Esophagus muscularis mucosa (tissue), 4 donors: ENCODE data around the gene SEC22A. TPM values are rescaled to one million over a fixed set of nuclear protein-coding genes. Genes with fewer than 3 reads are reported as not detected.

ENCODE experiments used
- DNase-seq: peaks from one replicate; pipeline ENCODE4 v3.0.0-alpha.2; 2017; ENCODE audit errors: extremely low spot score
- H3K27ac ChIP-seq, 4 donors: fragments of 200-600 bp; sonication (generic); replicated peaks in 1 of 4; 1 replicate in 3 of 4; 2 replicates in 1 of 4; pipeline ENCODE4 v1.5.1; 2016 to 2019; ENCODE audit warnings: mild to moderate bottlenecking in 1 of 4
- H3K27me3 ChIP-seq, 4 donors: fragments of 200-600 bp; sonication (generic); one replicate each; pipeline versions ENCODE4 v1.5.1 to v1.6.0; 2016 to 2019
- H3K36me3 ChIP-seq, 4 donors: fragments of 200-600 bp; sonication (generic); one replicate each; pipeline ENCODE4 v1.5.1; 2016 to 2019
- H3K4me1 ChIP-seq, 4 donors: fragments of 200-600 bp; sonication (generic); one replicate each; pipeline ENCODE4 v1.5.1; 2016 to 2019
- H3K4me3 ChIP-seq, 4 donors: fragments of 200-600 bp; sonication (generic); 1 replicate in 2 of 4; 2 replicates in 2 of 4; pipeline ENCODE4 v1.5.1; 2016 to 2019; ENCODE audit warnings: mild to moderate bottlenecking in 4 of 4, moderate library complexity in 1 of 4
- H3K9me3 ChIP-seq, 4 donors: fragments of 200-600 bp; sonication (generic); 1 replicate in 3 of 4; 2 replicates in 1 of 4; pipeline ENCODE4 v1.5.1; 2016 to 2019
- CTCF ChIP-seq, 3 experiments: fragments of 200-600 bp in 2 of 3; fragments of 450-650 bp in 1 of 3; sonication (generic) in 2 of 3; IDR thresholded peaks; one replicate each; pipeline ENCODE4 v1.5.1; 2017 to 2019; ENCODE audit warnings: antibody characterized with exemption in 3 of 3, mild to moderate bottlenecking in 2 of 3, moderate library complexity in 1 of 3
- EP300 ChIP-seq: sonication (generic); formaldehyde crosslinking; IDR thresholded peaks from one replicate; pipeline ENCODE4 v1.6.1; 2017; ENCODE audit warnings: antibody characterized with exemption
- POLR2A ChIP-seq: fragments of 450-650 bp; IDR thresholded peaks from one replicate; pipeline ENCODE4 v1.6.1; 2017; ENCODE audit warnings: antibody characterized with exemption, moderate library complexity, mild to moderate bottlenecking, low read depth
- POLR2AphosphoS5 ChIP-seq, 2 donors: sonication (generic); formaldehyde crosslinking; IDR thresholded peaks; one replicate each; pipeline ENCODE4 v1.6.1; 2017; ENCODE audit warnings: antibody characterized with exemption in 2 of 2
- WGBS: methylation state at CpG from one replicate; pipeline ENCODE4 v1.1.5; 2018; 5-methylcytosine and 5-hydroxymethylcytosine counted together
- intact Hi-C: fragments of 100-400 bp; cut with DNase I; formaldehyde crosslinking; loops from one replicate; pipeline ENCODE4 v1.15.1; 2023
- total RNA-seq, 4 donors: library from RNA; depleted of rRNA; stranded (reverse); fragments of >200 nt; gene quantifications; one replicate each; pipeline versions ENCODE4 v1.1.0 to v1.2.1, GENCODE V29; 2016

Gene SEC22A
- total RNA-seq, 4 donors from 2014 or later, result 12.0 to 29.9 (median 20.0) TPM

GRCh38 chr3:123302961-123303360, 101.2 kb downstream of the SEC22A start:
- no peaks in the 10 kb centered on the region for H3K9me3 ChIP-seq
- intact Hi-C loops, result no loop called here
- H3K4me1 ChIP-seq, result peaks cover 0 to 5% (median 0%) of the 10 kb centered on the region in 4 donors
- 82% methylated on average over 5 of the region's 14 CpGs for WGBS
- H3K27ac ChIP-seq, result no peak overlapping the region
- TF ChIP-seq CTCF (IDR thresholded peaks at IDR 0.05) (no peak), POLR2A (no peak), EP300 (no peak), POLR2AphosphoS5 (IDR thresholded peaks at IDR 0.05) (peak in 1 of 2 donors; percentile 19)
- H3K4me3 ChIP-seq, result no peak overlapping the region
- H3K27me3 ChIP-seq, result no peaks in the 10 kb centered on the region
- DNase-seq, result no peak
- peaks cover 28 to 90% (median 75%) of the 10 kb centered on the region in 4 donors for H3K36me3 ChIP-seq

GRCh38 chr3:123303976-123304560, 102.3 kb downstream of the SEC22A start:
- no peak overlapping the region for H3K4me3 ChIP-seq
- peak overlapping the region in 1 of 4 donors; percentile 19 for H3K27ac ChIP-seq
- H3K4me1 ChIP-seq, result peaks cover 0 to 5% (median 0%) of the 10 kb centered on the region in 4 donors
- H3K27me3 ChIP-seq, result no peaks in the 10 kb centered on the region
- peaks cover 28 to 84% (median 70%) of the 10 kb centered on the region in 4 donors for H3K36me3 ChIP-seq
- no peak for DNase-seq
- no peak for TF ChIP-seq CTCF (IDR thresholded peaks at IDR 0.05)
- no peak for TF ChIP-seq EP300
- TF ChIP-seq POLR2AphosphoS5 (IDR thresholded peaks at IDR 0.05), result no peak
- 85% methylated on average over 15 of the region's 15 CpGs for WGBS
- intact Hi-C loops, result no loop called here
- no peaks in the 10 kb centered on the region for H3K9me3 ChIP-seq

- Histone ChIP-seq H3K36me3 (peaks cover 18 to 84% (median 68%) of the 10 kb centered on the region in 4 donors), H3K9me3 (no peaks in the 10 kb centered on the region), H3K27me3 (no peaks in the 10 kb centered on the region), H3K27ac (peak overlapping the region in 2 of 4 donors; percentile 4 to 19), H3K4me1 (peaks cover 0 to 5% (median 0%) of the 10 kb centered on the region in 4 donors), H3K4me3 (no peak overlapping the region)
- intact Hi-C loops, result no loop called here
- no peak for DNase-seq
- no peak for TF ChIP-seq EP300
- no peak for TF ChIP-seq CTCF (IDR thresholded peaks at IDR 0.05)
- no peak for TF ChIP-seq POLR2A
- TF ChIP-seq POLR2AphosphoS5 (IDR thresholded peaks at IDR 0.05), result no peak
- 79% methylated on average over 2 of the region's 2 CpGs for WGBS
Observed at GRCh38 chr3:123305192-123305591, 103.4 kb downstream of the SEC22A start.

- no peak for DNase-seq
- intact Hi-C loops, result no loop called here
- 85% methylated on average over 5 of the region's 5 CpGs for WGBS
- TF ChIP-seq POLR2A (no peak), EP300 (no peak), CTCF (IDR thresholded peaks at IDR 0.05) (no peak), POLR2AphosphoS5 (IDR thresholded peaks at IDR 0.05) (no peak)
- no peak overlapping the region for H3K4me3 ChIP-seq
- no peak overlapping the region for H3K27ac ChIP-seq
- H3K9me3 ChIP-seq, result no peaks in the 10 kb centered on the region
- no peaks in the 10 kb centered on the region for H3K27me3 ChIP-seq
- H3K4me1 ChIP-seq, result peaks cover 0 to 5% (median under 1%) of the 10 kb centered on the region in 4 donors
- H3K36me3 ChIP-seq, result peaks cover 16 to 83% (median 64%) of the 10 kb centered on the region in 4 donors
Observed at GRCh38 chr3:123307064-123307463, 105.3 kb downstream of the SEC22A start.

- intact Hi-C loops, result no loop called here
- DNase-seq, result no peak
- TF ChIP-seq CTCF (IDR thresholded peaks at IDR 0.05) (no peak), EP300 (no peak), POLR2AphosphoS5 (IDR thresholded peaks at IDR 0.05) (no peak), POLR2A (no peak)
- no peak overlapping the region for H3K27ac ChIP-seq
- WGBS, result 87% methylated on average over 7 of the region's 8 CpGs
- H3K4me3 ChIP-seq, result no peak overlapping the region
- no peaks in the 10 kb centered on the region for H3K9me3 ChIP-seq
- peaks cover 0 to 75% (median 60%) of the 10 kb centered on the region in 4 donors for H3K36me3 ChIP-seq
- H3K27me3 ChIP-seq, result no peaks in the 10 kb centered on the region
- H3K4me1 ChIP-seq, result peaks cover 0 to 33% (median 26%) of the 10 kb centered on the region in 4 donors
Observed at GRCh38 chr3:123310186-123310585, 108.4 kb downstream of the SEC22A start.
